B cell (primary cell): Measurements from ENCODE around the gene MFAP5.

Source experiments
- CTCF ChIP-seq: fragments of 200-600 bp; IDR thresholded peaks from one replicate; pipeline ENCODE4 v1.8.0; 2022; ENCODE audit warnings: antibody characterized with exemption, mild to moderate bottlenecking
- EZH2 ChIP-seq: IDR thresholded peaks from 2 replicates; pipeline ENCODE4 v1.6.1; 2012; ENCODE audit warnings: borderline replicate concordance, low read depth, mild to moderate bottlenecking, moderate library complexity, low read length; ENCODE audit not compliant: insufficient read depth, poor library complexity, severe bottlenecking

DNA sequence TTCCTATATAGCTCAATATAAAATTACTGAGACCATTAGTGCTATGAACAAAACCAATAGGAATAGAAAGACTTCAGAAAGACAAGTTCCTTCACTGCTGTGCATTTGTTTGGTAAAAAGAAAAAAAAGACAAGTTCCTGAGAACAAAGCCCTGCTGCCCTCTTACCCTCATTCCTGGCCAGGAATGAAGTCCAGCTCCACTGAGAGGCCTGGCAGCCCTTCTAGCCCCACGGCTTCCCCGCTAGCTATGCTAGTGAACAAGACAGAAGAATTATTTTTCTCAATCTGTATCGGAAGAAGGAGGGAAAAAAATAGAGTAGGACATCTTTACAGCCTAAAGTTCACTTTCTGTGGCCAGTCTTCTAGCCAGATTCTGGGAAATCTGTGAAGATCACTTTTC is 1.6 kb downstream of the MFAP5 start:
- TF ChIP-seq CTCF = no peak
- no peak for TF ChIP-seq EZH2
